Measurements from ENCODE around the gene IL6ST.

- no peak for TF ChIP-seq CTBP1 (IDR thresholded peaks at IDR 0.05; ENCODE audit: borderline replicate concordance)
- TF ChIP-seq ELF4 (IDR thresholded peaks at IDR 0.05) = no peak
- TF ChIP-seq TARDBP (IDR thresholded peaks at IDR 0.05) = no peak
- no peak for TF ChIP-seq SUZ12 (IDR thresholded peaks at IDR 0.05)
- TF ChIP-seq FOXM1 (IDR thresholded peaks at IDR 0.05; ENCODE audit: borderline replicate concordance) = no peak
- TF ChIP-seq L3MBTL2 (conservative IDR thresholded peaks at IDR 0.05) = no peak
- TF ChIP-seq SP1 (IDR thresholded peaks at IDR 0.05) = no peak
Observed at GRCh38 chr5:56026863-56027300, 32.1 kb upstream of the IL6ST start.
